T-cell (primary cell): ENCODE measurements around the gene SLCO1B1. TPM values are rescaled to one million over a fixed set of nuclear protein-coding genes. Genes with fewer than 3 reads are reported as not detected.

ENCODE experiments used
- total RNA-seq, 35 experiments: library from RNA in 6 of 35; stranded (reverse) in 6 of 35; fragments of 120-200 nt in 1 of 35; gene quantifications; one replicate each; pipeline versions ENCODE4 v1.2.1 to v1.2.4 and lab custom pipeline; 2013 to 2026

The SLCO1B1 gene
- total RNA-seq, 5 donors from 2014 or later (not counting 1 experiment from before 2014, with no cell fraction given) = 0.12 TPM; not detected in 4

Other genes starting within 250 kb of the SLCO1B1 start
- gene SLCO1A2, start 203.7 kb downstream of the SLCO1B1 start, total RNA-seq = under 1 TPM in 1 of 5 donors, not detected in 4; 0.47 TPM
- gene IAPP, start 241.7 kb downstream of the SLCO1B1 start, total RNA-seq = not detected